ENCODE results near the gene SAP130. TPM values are rescaled to one million over a fixed set of nuclear protein-coding genes. Genes with fewer than 3 reads are reported as not detected.

Gene SAP130
- total RNA-seq, 1 donor from 2014 or later = 28.5 TPM

DNA sequence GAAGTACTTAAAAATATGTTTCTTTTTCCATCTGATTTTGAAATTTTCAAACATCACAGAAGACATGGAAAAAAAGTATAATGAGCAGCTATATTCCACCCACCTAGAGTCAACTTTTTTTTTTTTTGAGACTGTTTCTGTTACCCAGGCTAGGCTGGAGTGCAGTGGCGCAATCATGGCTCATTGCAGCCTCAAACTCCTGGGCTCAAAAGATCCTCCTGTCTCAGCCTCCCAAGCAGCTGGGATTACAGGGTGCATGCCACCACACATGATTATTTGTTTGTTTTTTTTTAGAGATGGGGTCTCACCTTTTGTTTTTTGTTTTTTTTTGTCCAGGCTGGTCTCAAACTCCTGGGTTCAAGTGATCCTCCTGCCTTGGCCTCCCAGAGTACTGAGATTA is 36.5 kb upstream of the SAP130 start:
- Mint-ChIP-seq H3K27me3 (ENCODE audit: unreplicated experiment) (no peaks in the 10 kb centered on the region), H3K9me3 (ENCODE audit: unreplicated experiment) (no peaks in the 10 kb centered on the region), H3K4me1 (ENCODE audit: low read depth, unreplicated experiment) (peaks cover 1% of the 10 kb centered on the region), H3K36me3 (ENCODE audit: unreplicated experiment) (no peaks in the 10 kb centered on the region), H3K27ac (ENCODE audit: unreplicated experiment) (no peak overlapping the region), H3K4me3 (ENCODE audit: unreplicated experiment) (no peak overlapping the region)
- no peak for DNase-seq
- no peak for TF ChIP-seq CTCF (IDR thresholded peaks at IDR 0.05; ENCODE audit: partially characterized antibody, unreplicated experiment)

DNA sequence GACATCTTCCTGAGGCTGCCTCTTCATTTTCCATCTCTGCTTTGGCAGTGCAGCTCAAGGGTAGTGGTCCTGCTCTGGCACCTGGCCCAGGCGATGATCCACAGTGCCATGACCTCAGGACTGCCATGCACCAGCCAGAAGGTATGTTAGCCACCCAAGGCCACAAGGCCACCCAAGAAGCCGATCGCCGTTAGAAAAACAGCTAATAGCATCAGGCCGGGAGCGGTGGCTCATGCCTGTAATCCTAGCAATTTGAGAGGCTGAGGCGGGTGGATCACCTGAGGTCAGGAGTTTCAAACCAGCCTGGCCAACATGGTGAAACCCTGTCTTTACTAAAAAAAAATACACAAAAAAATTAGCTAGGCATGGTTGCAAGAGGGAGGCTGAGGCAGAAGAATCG is 34.7 kb upstream of the SAP130 start:
- no peaks in the 10 kb centered on the region for H3K27me3 Mint-ChIP-seq (ENCODE audit: unreplicated experiment)

GRCh38 chr2:128058114-128058513 is 30.3 kb upstream of the SAP130 start:
- H3K27ac Mint-ChIP-seq (ENCODE audit: unreplicated experiment) = no peak overlapping the region
- no peak for DNase-seq
- no peak for TF ChIP-seq CTCF (IDR thresholded peaks at IDR 0.05; ENCODE audit: partially characterized antibody, unreplicated experiment)
- H3K4me3 Mint-ChIP-seq (ENCODE audit: unreplicated experiment) = no peak overlapping the region
- no peaks in the 10 kb centered on the region for H3K27me3 Mint-ChIP-seq (ENCODE audit: unreplicated experiment)
- H3K4me1 Mint-ChIP-seq (ENCODE audit: low read depth, unreplicated experiment) = no peaks in the 10 kb centered on the region
- peaks cover 4% of the 10 kb centered on the region for H3K9me3 Mint-ChIP-seq (ENCODE audit: unreplicated experiment)
- H3K36me3 Mint-ChIP-seq (ENCODE audit: unreplicated experiment) = no peaks in the 10 kb centered on the region

More for the DNA sequence above, 34.7 kb upstream of the SAP130 start:
- Mint-ChIP-seq H3K4me1 (ENCODE audit: low read depth, unreplicated experiment) (peaks cover 1% of the 10 kb centered on the region), H3K9me3 (ENCODE audit: unreplicated experiment) (no peaks in the 10 kb centered on the region), H3K27ac (ENCODE audit: unreplicated experiment) (no peak overlapping the region), H3K4me3 (ENCODE audit: unreplicated experiment) (no peak overlapping the region), H3K36me3 (ENCODE audit: unreplicated experiment) (no peaks in the 10 kb centered on the region)
- TF ChIP-seq CTCF (IDR thresholded peaks at IDR 0.05; ENCODE audit: partially characterized antibody, unreplicated experiment) = no peak
- DNase-seq = no peak

GRCh38 chr2:128057334-128057733 is 29.5 kb upstream of the SAP130 start:
- H3K36me3 Mint-ChIP-seq (ENCODE audit: unreplicated experiment) = no peaks in the 10 kb centered on the region
- no peak overlapping the region for H3K27ac Mint-ChIP-seq (ENCODE audit: unreplicated experiment)
- H3K9me3 Mint-ChIP-seq (ENCODE audit: unreplicated experiment) = peaks cover 4% of the 10 kb centered on the region
- no peaks in the 10 kb centered on the region for H3K4me1 Mint-ChIP-seq (ENCODE audit: low read depth, unreplicated experiment)
- no peak for TF ChIP-seq CTCF (IDR thresholded peaks at IDR 0.05; ENCODE audit: partially characterized antibody, unreplicated experiment)
- no peak for DNase-seq
- H3K4me3 Mint-ChIP-seq (ENCODE audit: unreplicated experiment) = no peak overlapping the region
- H3K27me3 Mint-ChIP-seq (ENCODE audit: unreplicated experiment) = no peaks in the 10 kb centered on the region

GRCh38 chr2:128054104-128054885 is 26.4 kb upstream of the SAP130 start:
- Mint-ChIP-seq H3K36me3 (ENCODE audit: unreplicated experiment) (peaks cover 8% of the 10 kb centered on the region), H3K27ac (ENCODE audit: unreplicated experiment) (no peak overlapping the region), H3K27me3 (ENCODE audit: unreplicated experiment) (no peaks in the 10 kb centered on the region), H3K4me3 (ENCODE audit: unreplicated experiment) (no peak overlapping the region), H3K9me3 (ENCODE audit: unreplicated experiment) (peaks cover 6% of the 10 kb centered on the region), H3K4me1 (ENCODE audit: low read depth, unreplicated experiment) (no peaks in the 10 kb centered on the region)
- DNase-seq = no peak
- no peak for TF ChIP-seq CTCF (IDR thresholded peaks at IDR 0.05; ENCODE audit: partially characterized antibody, unreplicated experiment)

All from glutamatergic neuron (in vitro differentiated cells).